Middle frontal gyrus (tissue), 1 donor: ENCODE measurements around the gene NRSN1.
"Not testable (repeated sequence)": the region's sequence is repeated elsewhere in the genome, so short reads cannot be mapped to it uniquely, and the experiment has no call there.

ENCODE experiments used
- DNase-seq: peaks from one replicate; pipeline ENCODE4 v3.0.0-alpha.2; 2015; ENCODE audit warnings: low spot score; ENCODE audit errors: extremely low spot score

Gene NRSN1

DNA sequence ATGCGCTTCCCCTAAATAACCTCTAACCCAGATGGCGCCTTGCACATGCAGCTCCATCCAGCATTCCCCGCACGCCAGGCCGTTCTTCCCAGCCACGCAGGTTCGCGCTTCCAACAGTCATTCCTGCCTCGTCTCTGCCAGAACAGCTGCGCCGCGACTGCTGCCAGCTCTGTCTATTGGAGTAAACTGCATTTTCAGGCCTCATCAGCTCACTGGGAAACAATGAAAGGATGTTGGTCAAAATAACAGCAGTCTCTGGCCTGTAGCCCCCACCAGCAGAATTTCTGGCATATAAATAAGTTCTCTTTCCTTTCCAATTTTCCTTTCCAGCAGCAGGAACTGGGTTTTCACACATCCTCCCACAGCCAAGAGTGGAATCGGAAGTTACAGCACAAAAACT lies 14.6 kb downstream of the NRSN1 start:
- DNase-seq, result no peak

DNA sequence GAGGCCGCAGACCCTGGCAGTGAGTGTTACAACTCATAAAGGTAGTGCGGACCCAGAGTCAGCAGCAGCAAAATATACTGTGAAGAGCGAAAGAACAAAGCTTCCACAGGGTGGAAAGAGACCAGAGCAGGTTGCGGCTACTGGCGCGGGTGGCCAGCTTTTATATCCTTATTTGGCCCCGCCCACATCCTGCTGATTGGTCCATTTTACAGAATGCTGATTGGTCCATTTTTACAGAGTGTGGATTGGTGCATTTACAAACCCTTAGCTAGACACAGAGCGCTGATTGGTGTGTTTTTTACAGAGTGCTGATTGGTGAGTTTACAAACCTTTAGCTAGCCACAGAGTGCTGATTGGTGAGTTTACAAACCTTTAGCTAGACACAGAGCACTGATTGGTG lies 16.7 kb downstream of the NRSN1 start:
- DNase-seq, result not testable (repeated sequence)

DNA sequence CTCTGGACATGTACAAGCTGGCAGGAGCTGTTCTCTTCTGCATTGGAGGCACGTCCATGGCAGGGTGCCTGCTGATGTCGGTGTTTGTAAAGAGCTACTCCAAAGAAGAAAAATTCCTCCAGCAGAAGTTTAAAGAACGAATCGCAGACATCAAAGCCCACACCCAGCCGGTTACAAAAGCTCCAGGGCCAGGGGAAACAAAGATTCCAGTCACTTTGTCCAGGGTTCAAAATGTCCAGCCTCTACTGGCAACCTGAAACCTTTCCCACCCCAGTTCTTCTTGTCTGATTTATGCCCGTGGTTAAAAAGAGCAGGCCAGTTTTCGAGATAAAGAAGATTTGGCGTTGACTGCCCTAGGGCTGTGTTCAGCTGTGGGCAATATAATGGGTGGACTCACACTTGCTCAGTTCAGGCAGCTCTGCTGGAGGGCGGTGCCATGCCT lies 19.7 kb downstream of the NRSN1 start:
- no peak for DNase-seq

DNA sequence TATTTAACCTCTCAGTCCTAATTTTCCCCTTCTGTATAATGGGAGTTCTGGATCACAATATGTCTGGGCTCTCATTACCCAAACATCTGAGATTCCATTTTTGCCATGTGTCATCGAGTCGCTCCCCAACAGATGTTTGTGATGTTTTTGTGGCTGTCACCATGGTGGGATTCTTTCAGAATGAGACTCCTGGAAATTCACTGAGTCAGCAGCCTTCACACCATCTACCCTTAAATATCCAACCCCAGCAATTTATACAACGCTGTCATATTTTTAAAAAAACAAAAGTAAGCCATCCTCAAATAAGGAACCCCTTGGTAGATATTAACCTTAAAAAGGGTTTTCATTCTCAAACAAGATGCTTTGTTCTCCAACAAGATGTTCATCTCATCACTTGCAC lies 20.9 kb downstream of the NRSN1 start:
- no peak for DNase-seq

DNA sequence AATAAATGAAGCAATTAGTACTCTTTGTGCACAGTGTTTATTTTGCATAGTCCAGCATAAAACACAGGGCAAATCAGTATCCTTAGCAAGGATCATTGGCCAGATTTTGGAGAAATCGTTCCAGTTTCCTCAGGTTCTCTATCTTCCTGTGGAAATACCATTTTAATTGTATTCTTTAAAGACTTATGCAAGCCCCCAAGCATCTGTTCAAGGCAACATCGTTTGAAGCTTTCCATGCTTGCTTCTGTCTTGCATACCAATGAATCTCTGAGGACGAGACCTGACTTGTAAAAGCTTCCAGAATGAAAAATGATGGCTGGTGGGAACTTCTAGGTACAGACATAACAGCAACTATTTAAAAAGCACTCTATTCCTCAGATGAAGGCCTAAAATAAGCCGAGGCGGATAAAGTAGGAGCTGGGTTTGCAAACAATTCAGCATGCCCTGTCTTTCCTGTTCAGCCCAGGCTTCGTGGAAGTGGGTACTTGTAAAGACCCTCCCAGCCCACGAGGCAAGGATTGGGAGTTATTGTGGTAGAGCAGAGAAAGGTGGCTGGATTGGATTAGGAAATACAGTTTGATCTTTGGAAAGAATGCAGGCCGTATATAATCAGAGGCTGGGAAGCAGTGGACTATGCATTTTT lies 21.6 kb downstream of the NRSN1 start:
- DNase-seq, result peak; percentile 36

DNA sequence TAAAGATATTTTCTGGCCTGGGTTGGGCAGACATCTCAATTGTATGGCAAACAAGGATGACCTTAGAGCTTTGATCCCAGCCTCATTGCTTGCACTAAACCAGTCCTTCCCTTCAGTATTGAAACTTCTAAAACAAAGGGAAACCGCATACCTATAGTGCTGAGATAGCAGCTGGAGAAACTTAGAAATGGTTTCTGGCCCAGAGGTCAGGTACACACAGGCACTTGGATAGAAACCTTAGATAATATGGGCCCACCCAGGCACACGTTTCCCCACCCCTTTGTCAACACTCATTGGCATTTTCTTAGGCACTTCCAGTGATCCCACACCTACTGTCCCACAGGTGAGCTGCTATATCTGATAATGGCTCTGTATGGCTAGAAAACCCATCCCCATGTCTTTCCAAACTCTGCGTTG lies 22.1 kb downstream of the NRSN1 start:
- no peak for DNase-seq

DNA sequence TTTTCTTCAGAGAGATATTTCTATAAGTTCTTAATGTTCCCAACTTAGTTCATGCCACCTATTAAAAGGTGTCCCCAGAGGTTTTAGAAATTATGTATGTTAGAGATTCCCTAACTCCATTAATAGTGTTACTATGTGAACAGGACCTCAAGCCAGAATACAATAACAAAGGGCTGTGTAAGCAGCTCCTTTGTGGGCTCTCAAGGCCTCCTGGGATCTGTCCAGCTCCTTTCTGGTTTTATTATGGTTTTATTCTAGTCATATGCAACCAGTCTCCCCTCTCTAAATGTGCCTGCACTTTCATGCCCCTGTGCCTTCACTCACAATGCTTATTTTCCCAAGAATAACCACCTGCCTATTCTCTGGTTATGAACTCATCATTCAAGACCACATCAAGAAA lies 22.7 kb downstream of the NRSN1 start:
- DNase-seq, result no peak

DNA sequence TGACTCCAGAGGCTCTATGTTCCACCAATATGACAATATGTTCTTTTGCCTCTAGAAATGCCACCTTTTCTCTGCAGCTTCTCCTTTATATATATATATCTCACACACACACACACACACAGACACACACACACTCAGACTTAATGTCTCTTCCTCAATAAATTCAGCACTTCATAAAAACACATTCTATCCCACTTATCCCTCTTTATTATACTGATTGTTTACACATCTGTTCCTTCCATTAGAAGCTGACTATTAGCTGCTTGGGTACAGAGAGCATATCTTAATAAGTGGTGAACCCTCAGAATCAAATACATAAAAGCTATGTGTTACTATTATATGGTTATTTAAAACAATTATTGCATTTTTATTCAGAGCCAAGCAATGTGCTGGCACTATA lies 23.3 kb downstream of the NRSN1 start:
- DNase-seq, result no peak

DNA sequence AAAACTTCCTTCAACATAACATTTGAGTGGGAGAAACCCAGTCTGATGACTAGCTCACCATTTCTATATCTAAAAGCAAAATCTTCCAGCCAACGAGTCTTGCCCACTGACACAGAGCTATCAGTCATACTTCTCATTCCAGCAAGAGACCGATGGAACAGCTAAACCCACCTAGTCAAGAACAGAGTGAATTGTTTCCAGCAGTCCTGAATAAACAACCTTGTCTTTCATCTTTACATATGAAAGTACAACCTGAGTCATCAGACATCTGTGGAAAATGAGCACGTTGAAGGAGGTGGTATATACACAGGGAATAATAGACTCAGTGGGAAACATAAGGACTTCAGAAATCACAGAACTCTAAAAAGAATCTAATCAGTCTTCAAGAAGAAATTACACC lies 23.8 kb downstream of the NRSN1 start:
- DNase-seq, result no peak

DNA sequence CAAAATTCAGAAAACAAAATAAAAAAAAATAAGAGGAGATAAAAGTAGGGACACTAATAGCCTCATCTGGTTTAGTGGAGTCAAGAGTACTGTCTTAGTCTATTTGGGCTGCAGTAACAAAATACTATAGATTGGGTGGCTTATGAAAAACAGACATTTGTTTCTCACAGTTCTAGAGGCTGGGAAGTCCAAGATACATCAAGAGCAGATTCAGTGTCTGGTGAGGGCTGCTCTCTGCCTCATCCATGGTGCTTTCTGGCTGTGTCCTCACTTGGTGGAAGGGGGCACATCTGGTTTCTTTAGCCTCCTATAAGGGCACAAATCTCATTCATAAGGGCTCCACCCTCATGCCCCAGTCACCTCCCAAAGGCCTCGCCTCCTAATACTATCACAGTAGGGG lies 26.0 kb downstream of the NRSN1 start:
- DNase-seq, result no peak

DNA sequence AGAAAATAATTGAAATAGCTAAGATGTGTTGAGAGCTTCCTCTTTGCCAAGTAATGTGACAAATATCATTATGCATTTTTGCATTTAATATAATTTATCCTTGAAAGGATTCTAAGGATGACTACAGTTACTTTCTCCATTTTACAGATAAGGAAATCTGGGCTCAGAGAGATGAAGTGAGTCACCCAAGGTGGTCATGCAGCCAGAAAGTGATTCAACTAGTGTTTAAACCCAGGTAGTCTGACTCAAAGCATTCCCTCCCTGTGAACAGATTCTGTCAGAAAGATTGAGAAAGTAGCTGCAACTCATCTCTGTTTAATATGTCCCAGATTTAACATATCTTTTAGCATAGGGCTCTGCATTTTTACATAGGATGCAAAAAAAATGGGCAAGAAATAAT lies 28.1 kb downstream of the NRSN1 start:
- no peak for DNase-seq

DNA sequence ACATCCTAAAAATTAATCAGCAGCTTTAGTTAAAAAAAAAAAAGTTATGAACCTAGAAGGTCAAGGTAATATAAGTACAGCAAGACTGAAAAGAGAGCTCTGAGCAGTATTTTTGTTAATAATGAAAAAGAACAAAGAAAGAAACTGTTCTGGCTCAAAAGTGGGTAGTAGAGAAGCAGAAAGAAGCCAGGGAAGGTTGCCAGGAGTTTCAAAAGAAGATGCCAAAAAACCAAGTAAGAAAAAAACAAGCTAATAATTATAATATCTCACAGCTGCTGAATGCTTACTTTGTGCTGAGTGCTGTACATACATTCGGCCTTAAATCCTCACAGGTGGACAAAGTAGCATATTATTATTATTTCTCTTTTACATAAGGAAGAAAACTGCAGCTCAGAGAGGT lies 31.9 kb downstream of the NRSN1 start:
- DNase-seq, result no peak

DNA sequence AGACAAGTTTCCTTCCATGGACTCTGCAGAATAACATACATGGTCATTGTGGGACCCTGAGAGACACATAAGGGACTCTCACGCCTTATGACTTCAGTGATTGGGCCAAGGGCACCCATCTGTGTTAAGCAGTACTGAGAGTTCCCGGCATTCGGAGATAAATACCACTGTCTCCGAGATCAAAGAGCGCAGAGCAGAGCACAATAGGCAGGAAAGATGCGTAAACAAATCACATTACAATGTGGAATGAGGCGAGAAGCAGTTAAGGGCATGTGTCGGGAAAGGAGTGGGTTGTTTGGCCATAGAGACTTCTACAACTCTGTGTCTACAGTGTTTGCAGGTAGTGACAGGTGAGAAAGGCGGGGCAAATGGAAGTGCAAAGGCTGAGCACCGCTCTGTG lies 57.6 kb downstream of the NRSN1 start:
- DNase-seq, result no peak

DNA sequence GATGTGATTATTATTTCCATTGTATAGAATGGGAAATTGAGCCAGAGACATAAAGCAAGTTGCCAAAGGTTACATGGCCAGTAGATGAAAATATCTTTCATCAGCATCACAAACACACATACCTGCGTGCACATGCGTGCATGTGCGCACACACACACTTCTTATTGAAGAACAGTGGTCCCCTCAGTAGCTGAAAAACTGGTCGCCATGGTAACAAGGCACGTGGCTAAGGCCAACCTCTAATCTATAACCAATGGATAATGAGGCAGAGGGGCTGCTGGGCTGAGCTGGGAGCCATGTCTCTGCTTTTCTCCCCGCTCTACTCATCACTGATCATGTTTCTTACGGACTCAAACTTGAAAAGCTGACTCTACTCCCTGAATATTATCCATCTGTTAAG lies 60.3 kb downstream of the NRSN1 start:
- DNase-seq, result no peak

DNA sequence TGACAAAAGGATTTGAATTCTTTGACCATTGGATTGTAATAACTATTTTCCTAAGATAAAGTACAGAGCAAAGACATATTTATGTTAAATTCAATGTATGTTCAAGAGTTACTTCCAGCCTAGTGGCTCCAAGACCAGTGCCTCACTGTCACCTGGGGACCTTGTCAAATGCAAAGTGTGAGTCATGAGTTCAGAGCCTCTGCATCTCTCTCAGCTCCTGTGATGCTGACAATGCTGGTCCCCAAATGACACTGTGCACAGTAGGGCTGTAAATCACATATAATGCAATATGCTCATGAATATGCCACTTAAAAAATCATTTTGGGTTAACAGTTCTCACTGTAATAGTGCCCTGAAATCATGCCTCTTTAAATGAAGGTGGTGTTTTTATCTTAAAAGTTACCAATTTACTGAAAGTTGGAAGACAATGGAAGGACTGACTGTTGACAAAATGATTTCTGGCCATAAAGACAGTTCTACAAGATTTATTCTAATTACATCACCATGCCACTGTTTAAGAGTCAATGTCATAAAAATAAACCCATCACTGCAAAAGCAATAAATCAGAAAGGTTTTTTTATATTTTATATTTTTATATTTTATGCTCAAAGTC lies 62.1 kb downstream of the NRSN1 start:
- no peak for DNase-seq

DNA sequence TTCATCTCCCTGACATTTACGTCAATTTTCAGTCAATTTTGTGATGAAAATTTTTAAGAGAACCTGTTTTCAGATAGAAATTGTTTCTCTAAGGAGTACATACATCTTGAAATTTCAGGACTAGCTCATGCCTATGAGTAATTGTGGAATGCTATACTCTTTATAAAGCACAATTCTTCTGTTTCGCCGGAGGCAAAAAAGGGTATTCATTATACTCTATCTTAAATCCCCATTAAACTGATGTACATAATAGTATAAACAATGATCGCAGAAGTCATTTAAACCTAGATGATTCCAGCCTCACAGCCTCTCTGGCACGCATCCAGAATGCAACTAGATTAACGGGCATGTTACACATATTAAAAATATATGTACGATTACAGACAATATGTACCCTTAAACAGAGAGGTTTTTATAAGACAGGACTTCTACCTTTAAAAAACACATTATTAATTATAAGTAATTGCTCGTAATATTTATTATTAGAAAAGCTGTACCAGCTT lies 62.6 kb downstream of the NRSN1 start:
- no peak for DNase-seq

DNA sequence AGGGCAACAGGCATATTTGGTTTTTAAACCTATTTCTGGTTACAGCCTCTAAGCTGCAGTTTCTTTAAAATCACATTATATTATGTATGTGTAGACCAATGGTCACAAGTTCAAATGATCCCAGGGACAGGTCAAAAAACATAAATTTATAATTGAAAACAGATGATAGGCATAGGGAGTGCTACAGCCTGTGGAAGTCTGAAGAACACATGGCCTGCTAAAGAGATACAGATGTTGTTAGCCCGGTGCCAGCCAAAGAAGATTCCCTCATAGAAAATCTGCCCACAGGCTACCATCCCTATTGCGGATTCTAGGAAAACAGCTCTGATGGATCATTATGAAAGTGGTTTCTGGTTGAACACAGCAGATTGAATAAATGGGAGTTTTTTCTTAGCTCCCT lies 65.3 kb downstream of the NRSN1 start:
- DNase-seq, result no peak

DNA sequence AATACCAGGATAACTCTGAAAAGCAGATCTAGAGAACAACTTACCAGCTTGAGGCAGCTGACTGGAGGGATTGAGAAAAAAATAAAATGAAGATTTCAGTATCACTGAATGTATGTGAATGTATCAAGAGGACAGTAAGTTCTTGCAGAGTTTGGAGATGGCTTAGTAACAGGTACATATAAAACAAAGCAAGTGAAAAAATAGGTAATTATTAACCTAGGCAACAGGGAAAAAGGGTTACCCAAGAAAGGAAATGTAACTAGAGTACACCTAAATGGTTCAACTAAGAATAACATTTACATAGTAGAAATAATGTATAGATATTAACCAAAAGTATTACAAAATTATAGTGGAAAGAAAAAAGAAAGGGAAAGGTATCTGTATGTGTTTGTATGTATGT lies 67.3 kb downstream of the NRSN1 start:
- DNase-seq, result no peak

DNA sequence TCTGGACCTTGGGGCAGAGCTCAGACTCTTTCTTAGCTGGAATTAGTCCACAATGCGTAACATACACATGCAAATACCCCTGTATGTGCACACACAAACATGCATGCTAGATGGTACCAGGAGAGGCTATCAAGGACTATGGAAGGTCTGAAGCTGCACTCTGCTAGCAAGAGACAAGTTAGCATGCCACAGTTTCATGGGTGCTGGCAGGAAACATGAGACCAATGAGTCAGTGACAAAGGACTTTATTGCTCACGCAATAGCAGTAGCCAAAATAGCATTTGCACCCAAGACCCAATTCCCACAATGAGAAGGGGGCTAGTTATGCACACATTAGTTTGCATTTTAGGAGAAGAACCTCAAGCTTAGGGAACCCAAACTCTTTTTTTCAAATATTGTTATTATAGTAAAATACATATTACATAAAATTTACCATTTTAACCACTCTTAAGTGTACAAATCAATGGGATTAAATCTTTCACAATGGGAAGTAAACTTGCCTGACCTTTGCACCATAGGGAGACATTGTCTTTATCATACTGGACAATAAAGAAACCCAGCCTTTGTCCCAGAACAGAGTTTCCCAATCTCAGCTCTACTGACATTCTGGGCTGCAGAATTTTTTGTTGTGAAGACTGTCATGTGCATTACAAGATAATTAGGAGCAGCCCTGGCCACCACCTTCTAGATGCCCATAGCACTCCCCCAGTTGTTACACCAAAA lies 69.1 kb downstream of the NRSN1 start:
- DNase-seq, result no peak

DNA sequence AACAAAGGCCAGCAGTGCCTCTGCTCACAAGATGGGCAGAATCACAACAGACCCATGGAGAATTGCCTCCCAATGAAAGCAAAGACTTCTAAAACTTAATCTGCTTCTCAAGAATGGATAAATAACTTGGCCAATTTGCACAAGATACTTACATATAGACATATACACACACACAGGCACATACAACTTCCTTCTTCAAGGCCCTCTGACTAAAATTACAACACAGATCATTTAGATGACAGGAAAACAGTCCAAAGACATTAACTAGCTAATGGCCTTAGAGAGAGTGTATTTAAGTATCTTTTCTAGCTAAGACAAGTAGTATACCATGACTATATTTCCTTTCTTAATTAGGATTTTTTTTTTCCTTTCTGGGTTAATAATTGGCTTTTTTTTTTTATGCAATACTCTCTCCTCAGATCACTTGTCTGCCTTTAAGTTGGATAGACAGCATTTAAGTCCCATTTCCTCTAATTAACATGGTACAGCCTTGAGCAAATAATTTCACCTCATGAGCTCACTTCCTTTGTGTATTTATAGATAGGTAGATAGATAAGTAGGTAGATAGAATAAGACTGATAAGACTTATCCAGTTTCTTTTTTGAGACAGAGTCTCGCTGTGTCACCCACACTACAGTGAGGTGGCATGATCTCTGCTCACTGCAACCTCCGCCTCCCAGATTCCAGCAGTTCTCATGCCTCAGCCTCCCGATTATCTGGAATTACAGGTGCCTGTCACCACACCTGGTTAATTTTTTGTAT lies 70.0 kb downstream of the NRSN1 start:
- no peak for DNase-seq
